ENCODE measurements around the gene KLF3. TPM values are rescaled to one million over a fixed set of nuclear protein-coding genes. Genes with fewer than 3 reads are reported as not detected.

The KLF3 gene
- total RNA-seq, 1 experiment from 2014 or later = 37.5 TPM

DNA sequence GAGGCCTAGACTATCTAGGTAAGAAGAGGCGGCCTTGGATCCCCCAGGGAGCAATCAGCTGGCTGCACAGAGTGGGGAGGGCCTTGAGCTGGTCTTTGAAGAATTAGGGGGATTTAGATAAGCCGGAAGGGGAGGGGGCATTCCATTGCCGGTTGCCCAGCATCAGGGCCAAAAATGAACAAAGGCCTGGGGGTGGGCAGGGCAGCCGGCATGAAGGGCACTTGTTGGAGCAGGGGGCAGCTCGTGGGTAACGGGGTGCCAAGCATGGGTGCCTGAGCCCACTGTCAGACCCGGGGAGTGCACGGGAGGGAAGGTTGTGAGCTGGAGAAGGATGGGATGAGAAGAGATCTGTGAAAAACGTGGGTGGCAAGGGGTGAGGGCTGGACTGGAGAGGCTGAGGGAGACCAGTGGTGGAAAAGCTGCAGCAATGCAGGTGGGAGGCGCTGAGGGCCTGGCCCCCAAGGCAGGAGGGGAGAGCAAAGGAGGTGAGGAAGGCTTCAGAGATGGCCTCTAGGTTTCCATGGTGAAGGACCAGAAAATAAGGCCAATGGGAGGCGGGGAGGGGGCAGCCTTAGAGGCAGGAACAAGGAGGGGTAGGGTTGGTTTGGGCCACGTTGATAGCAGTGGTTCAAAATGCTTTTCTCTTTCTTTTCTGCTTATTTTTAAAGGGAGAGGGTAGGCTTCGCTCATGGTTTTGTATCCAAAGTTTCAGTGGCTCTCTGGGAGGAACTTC is 8.6 kb downstream of the KLF3 start:
- POLR2A ChIA-PET (ENCODE audit: unreplicated experiment) = no interaction called here
- CTCF ChIA-PET = no interaction called here
- no TSS peak for BruUV-seq (replicated peaks)
- H3F3A ChIP-seq (ENCODE audit: insufficient read depth, low read depth) = peaks cover 73% of the 10 kb centered on the region
- intact Hi-C loops (cut with micrococcal nuclease; ENCODE audit: unreplicated experiment) = loop anchor here (1.0 to 5.0 kb wide), 4 partner anchors 300 to 442 kb away; no protein-coding TSS in a partner anchor
- no peak for TF ChIP-seq EZH2 (IDR thresholded peaks at IDR 0.05; ENCODE audit: low read depth)
- TF ChIP-seq, protein P1, sequence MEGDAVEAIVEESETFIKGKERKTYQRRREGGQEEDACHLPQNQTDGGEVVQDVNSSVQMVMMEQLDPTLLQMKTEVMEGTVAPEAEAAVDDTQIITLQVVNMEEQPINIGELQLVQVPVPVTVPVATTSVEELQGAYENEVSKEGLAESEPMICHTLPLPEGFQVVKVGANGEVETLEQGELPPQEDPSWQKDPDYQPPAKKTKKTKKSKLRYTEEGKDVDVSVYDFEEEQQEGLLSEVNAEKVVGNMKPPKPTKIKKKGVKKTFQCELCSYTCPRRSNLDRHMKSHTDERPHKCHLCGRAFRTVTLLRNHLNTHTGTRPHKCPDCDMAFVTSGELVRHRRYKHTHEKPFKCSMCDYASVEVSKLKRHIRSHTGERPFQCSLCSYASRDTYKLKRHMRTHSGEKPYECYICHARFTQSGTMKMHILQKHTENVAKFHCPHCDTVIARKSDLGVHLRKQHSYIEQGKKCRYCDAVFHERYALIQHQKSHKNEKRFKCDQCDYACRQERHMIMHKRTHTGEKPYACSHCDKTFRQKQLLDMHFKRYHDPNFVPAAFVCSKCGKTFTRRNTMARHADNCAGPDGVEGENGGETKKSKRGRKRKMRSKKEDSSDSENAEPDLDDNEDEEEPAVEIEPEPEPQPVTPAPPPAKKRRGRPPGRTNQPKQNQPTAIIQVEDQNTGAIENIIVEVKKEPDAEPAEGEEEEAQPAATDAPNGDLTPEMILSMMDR (conservative IDR thresholded peaks at IDR 0.05) = no peak
- H3K79me2 ChIP-seq (ENCODE audit: low read depth) = peaks cover 100% of the 10 kb centered on the region
- H3K27ac ChIP-seq = peak overlapping the region; percentile 74
- peaks cover 17% of the 10 kb centered on the region; the same call in 1 of the 2 replicates for H3K36me3 ChIP-seq (ENCODE audit: low read depth)
- H3K9me3 ChIP-seq (ENCODE audit: insufficient read depth, low read depth) = no peaks in the 10 kb centered on the region
- H4K20me1 ChIP-seq (ENCODE audit: insufficient read depth) = peaks cover 33% of the 10 kb centered on the region
- peaks cover 86% of the 10 kb centered on the region for H3K4me1 ChIP-seq (replicated peaks; ENCODE audit: insufficient read depth)
- peak overlapping the region; percentile 72 for H3K4me2 ChIP-seq
- H3K9me2 ChIP-seq (ENCODE audit: insufficient read depth) = no peaks in the 10 kb centered on the region
- H3K4me3 ChIP-seq = peak overlapping the region; percentile 35; the same call in 1 of the 2 replicates
- H3K27me3 ChIP-seq (ENCODE audit: insufficient read depth, low read depth) = no peaks in the 10 kb centered on the region
- DNase-seq = no peak
- H2AFZ ChIP-seq = no peak overlapping the region

DNA sequence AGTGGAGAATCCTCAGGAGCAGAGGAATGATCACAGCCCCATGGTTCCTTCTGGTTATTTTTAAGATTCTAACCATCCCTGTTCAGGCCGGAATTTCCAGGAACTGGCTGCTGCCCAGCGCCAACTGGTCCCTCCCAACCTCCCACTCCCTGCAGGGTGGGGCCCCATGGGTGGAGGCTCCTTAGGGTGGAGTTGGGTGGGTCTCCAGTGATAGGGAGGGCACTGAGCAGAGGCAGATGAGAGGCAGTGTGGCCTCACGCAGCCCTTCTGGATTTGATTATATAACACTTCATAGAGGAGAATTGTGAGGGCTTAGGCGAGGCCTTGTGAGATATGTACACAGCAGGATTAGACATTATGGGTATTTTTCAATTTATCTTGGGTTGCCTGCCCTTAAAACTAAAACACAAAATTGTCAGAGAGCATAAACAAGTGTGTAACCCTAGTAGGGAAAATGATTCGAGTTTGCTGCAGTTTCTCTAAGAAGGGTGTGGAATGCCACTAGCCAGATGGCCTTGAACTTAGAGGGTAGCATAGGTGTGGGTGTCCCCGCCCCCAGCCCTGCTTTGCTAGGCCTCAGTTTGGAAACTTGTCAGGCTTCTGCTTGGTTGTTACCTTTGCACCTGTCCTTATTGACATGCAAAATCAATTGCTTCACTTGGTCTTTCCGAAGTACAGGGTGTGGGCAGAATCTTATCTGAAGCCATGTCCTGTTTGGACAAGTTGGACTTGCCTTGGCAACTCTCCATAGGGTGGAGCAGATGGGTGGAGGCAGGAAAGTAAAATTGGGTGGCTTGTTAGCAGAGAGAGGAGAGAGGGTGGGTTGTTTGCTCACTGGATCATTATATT is 9.4 kb downstream of the KLF3 start:
- H3K9me3 ChIP-seq (ENCODE audit: insufficient read depth, low read depth) = no peaks in the 10 kb centered on the region
- DNase-seq = peak; percentile 62 to 89
- intact Hi-C loops (cut with micrococcal nuclease; ENCODE audit: unreplicated experiment) = loop anchor here (1.0 to 5.0 kb wide), 4 partner anchors 301 to 443 kb away; no protein-coding TSS in a partner anchor
- H3K4me2 ChIP-seq = peak overlapping the region; percentile 72
- POLR2A ChIA-PET (ENCODE audit: unreplicated experiment) = interaction anchor here (0.6 kb wide), 1 partner anchor 54 kb away, joined by 3 read pairs; no protein-coding TSS in a partner anchor
- BruUV-seq (replicated peaks) = no TSS peak
- H3F3A ChIP-seq (ENCODE audit: insufficient read depth, low read depth) = peaks cover 65% of the 10 kb centered on the region
- peak overlapping the region; percentile 35; the same call in 1 of the 2 replicates for H3K4me3 ChIP-seq
- H4K20me1 ChIP-seq (ENCODE audit: insufficient read depth) = peaks cover 31% of the 10 kb centered on the region
- H3K27ac ChIP-seq = peak overlapping the region; percentile 74
- CTCF ChIA-PET = interaction anchor here (0.7 to 1.1 kb wide), 2 partner anchors 494 to 630 kb away, joined by 7 to 9 read pairs; no protein-coding TSS in a partner anchor
- H3K36me3 ChIP-seq (ENCODE audit: low read depth) = peaks cover 19% of the 10 kb centered on the region; the same call in 1 of the 2 replicates
- no peak for TF ChIP-seq EZH2 (IDR thresholded peaks at IDR 0.05; ENCODE audit: low read depth)
- TF ChIP-seq, protein P1 (conservative IDR thresholded peaks at IDR 0.05) = no peak
- H3K79me2 ChIP-seq (ENCODE audit: low read depth) = peaks cover 100% of the 10 kb centered on the region
- peaks cover 78% of the 10 kb centered on the region for H3K4me1 ChIP-seq (replicated peaks; ENCODE audit: insufficient read depth)
- no peaks in the 10 kb centered on the region for H3K27me3 ChIP-seq (ENCODE audit: insufficient read depth, low read depth)
- H2AFZ ChIP-seq = no peak overlapping the region
- H3K9me2 ChIP-seq (ENCODE audit: insufficient read depth) = no peaks in the 10 kb centered on the region

Measured in PC-9 (cell line).